ENCODE data around the gene GTF2H1.

DNA sequence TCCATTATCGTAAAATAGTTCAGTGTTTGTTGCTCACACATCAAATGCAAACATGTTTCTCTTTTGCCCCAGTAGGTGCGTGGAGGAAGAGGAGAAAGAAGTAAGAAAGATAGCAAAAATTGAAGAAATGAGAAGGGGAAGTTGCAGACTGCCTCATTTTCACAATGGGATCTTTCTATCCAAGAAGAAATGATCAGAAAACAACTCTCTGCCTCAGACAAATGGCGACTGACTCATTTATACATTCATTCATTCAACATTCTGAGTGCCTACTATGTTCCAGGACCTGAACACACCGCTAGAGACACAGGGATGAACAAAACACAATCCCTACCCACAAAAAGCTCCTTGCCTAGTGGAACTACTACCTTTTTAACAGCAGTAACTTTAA is 794 bp upstream of the GTF2H1 start:
- TF ChIP-seq, protein P1, sequence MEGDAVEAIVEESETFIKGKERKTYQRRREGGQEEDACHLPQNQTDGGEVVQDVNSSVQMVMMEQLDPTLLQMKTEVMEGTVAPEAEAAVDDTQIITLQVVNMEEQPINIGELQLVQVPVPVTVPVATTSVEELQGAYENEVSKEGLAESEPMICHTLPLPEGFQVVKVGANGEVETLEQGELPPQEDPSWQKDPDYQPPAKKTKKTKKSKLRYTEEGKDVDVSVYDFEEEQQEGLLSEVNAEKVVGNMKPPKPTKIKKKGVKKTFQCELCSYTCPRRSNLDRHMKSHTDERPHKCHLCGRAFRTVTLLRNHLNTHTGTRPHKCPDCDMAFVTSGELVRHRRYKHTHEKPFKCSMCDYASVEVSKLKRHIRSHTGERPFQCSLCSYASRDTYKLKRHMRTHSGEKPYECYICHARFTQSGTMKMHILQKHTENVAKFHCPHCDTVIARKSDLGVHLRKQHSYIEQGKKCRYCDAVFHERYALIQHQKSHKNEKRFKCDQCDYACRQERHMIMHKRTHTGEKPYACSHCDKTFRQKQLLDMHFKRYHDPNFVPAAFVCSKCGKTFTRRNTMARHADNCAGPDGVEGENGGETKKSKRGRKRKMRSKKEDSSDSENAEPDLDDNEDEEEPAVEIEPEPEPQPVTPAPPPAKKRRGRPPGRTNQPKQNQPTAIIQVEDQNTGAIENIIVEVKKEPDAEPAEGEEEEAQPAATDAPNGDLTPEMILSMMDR (tag by site-specific recombination; IDR thresholded peaks at IDR 0.05), result no peak
- TF ChIP-seq, protein P2, sequence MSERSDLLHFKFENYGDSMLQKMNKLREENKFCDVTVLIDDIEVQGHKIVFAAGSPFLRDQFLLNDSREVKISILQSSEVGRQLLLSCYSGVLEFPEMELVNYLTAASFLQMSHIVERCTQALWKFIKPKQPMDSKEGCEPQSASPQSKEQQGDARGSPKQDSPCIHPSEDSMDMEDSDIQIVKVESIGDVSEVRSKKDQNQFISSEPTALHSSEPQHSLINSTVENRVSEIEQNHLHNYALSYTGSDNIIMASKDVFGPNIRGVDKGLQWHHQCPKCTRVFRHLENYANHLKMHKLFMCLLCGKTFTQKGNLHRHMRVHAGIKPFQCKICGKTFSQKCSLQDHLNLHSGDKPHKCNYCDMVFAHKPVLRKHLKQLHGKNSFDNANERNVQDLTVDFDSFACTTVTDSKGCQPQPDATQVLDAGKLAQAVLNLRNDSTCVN (tag by site-specific recombination; optimal IDR thresholded peaks at IDR 0.05), result no peak
- TF ChIP-seq ZBTB8A (tag by site-specific recombination; IDR thresholded peaks at IDR 0.05) (no peak), ZNF184 (tag by site-specific recombination; IDR thresholded peaks at IDR 0.05) (no peak), ZFP3 (tag by site-specific recombination; IDR thresholded peaks at IDR 0.05; ENCODE audit: low read depth) (no peak), ZNF202 (tag by site-specific recombination; IDR thresholded peaks at IDR 0.05; ENCODE audit: borderline replicate concordance) (no peak), ZNF530 (tag by site-specific recombination; IDR thresholded peaks at IDR 0.05; ENCODE audit: low read depth) (no peak), MYNN (tag by site-specific recombination; IDR thresholded peaks at IDR 0.05; ENCODE audit: borderline replicate concordance) (no peak), ZNF747 (tag by site-specific recombination; IDR thresholded peaks at IDR 0.05) (no peak), ZBTB21 (tag by site-specific recombination; IDR thresholded peaks at IDR 0.05) (no peak), ZNF843 (tag by site-specific recombination; IDR thresholded peaks at IDR 0.05) (no peak)
- TF ChIP-seq, protein P3, sequence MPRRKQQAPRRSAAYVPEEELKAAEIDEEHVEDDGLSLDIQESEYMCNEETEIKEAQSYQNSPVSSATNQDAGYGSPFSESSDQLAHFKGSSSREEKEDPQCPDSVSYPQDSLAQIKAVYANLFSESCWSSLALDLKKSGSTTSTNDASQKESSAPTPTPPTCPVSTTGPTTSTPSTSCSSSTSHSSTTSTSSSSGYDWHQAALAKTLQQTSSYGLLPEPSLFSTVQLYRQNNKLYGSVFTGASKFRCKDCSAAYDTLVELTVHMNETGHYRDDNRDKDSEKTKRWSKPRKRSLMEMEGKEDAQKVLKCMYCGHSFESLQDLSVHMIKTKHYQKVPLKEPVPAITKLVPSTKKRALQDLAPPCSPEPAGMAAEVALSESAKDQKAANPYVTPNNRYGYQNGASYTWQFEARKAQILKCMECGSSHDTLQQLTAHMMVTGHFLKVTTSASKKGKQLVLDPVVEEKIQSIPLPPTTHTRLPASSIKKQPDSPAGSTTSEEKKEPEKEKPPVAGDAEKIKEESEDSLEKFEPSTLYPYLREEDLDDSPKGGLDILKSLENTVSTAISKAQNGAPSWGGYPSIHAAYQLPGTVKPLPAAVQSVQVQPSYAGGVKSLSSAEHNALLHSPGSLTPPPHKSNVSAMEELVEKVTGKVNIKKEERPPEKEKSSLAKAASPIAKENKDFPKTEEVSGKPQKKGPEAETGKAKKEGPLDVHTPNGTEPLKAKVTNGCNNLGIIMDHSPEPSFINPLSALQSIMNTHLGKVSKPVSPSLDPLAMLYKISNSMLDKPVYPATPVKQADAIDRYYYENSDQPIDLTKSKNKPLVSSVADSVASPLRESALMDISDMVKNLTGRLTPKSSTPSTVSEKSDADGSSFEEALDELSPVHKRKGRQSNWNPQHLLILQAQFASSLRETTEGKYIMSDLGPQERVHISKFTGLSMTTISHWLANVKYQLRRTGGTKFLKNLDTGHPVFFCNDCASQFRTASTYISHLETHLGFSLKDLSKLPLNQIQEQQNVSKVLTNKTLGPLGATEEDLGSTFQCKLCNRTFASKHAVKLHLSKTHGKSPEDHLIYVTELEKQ (tag by site-specific recombination; IDR thresholded peaks at IDR 0.05; ENCODE audit: borderline replicate concordance), result no peak

All from HEK293 (cell line).